Endothelial cell of umbilical vein (primary cell): ENCODE measurements around the gene UHMK1.

Experiments used
- CTCF ChIP-seq, 2 donors: IDR thresholded peaks; 1 replicate in 1 of 2; 2 replicates in 1 of 2; pipeline ENCODE4 v1.5.1; 2011; ENCODE audit warnings: low read length in 2 of 2, mild to moderate bottlenecking in 2 of 2, moderate library complexity in 2 of 2, control low read depth in 1 of 2, inconsistent platforms in 1 of 2, low read depth in 1 of 2; ENCODE audit not compliant: insufficient read depth in 1 of 2; ENCODE audit errors: extremely low read depth in 1 of 2
- EZH2 ChIP-seq: IDR thresholded peaks from 2 replicates; pipeline ENCODE4 v1.6.1; 2012; ENCODE audit warnings: borderline replicate concordance, low read depth, mild to moderate bottlenecking, moderate library complexity, low read length, inconsistent platforms; ENCODE audit not compliant: severe bottlenecking
- GATA2 ChIP-seq: IDR thresholded peaks from 2 replicates; pipeline ENCODE4 v1.7.0; 2011; ENCODE audit warnings: low read depth, mild to moderate bottlenecking, moderate library complexity, mixed read lengths, low read length; ENCODE audit not compliant: insufficient read length, insufficient read depth
- JUN ChIP-seq: IDR thresholded peaks from 2 replicates; pipeline ENCODE4 v1.6.1; 2011; ENCODE audit warnings: borderline replicate concordance, low read depth; ENCODE audit not compliant: insufficient read length, insufficient read depth
- MAX ChIP-seq: IDR thresholded peaks from 2 replicates; pipeline ENCODE4 v1.6.1; 2011; ENCODE audit not compliant: insufficient read depth, insufficient read length
- MYC ChIP-seq: IDR thresholded peaks from one replicate; pipeline ENCODE4 v1.6.1; 2011; ENCODE audit warnings: mild to moderate bottlenecking, low read depth, low read length
- POLR2A ChIP-seq: IDR thresholded peaks from 2 replicates; pipeline ENCODE4 v1.6.1; 2012; ENCODE audit warnings: low read depth, mild to moderate bottlenecking, control low read depth, low read length
- POLR2AphosphoS5 ChIP-seq: IDR thresholded peaks from 2 replicates; pipeline ENCODE4 v1.6.1; 2012; ENCODE audit warnings: low read depth, mild to moderate bottlenecking, control low read depth, low read length, moderate library complexity; ENCODE audit not compliant: insufficient read depth

GRCh38 chr1:162530307-162530987 lies 32.8 kb downstream of the UHMK1 start:
- TF ChIP-seq GATA2, result no peak
- no peak for TF ChIP-seq POLR2AphosphoS5
- TF ChIP-seq CTCF (IDR thresholded peaks at IDR 0.05; ENCODE audit: extremely low read depth in 1 of 2, insufficient read depth in 1 of 2, low read depth in 1 of 2, low read length in 2 of 2), result no peak
- no peak for TF ChIP-seq JUN
- no peak for TF ChIP-seq POLR2A
- no peak for TF ChIP-seq EZH2
- no peak for TF ChIP-seq MAX
- no peak for TF ChIP-seq MYC
